Activated CD4-positive, alpha-beta T cell treated with anti-CD3 and anti-CD28 coated beads, Interleukin-2, amount 50 U/mL, for 16 hours (primary cell): Measurements from ENCODE around the gene DYSF.

Source experiments
- DNase-seq: peaks from one replicate; pipeline ENCODE4 v3.0.0-alpha.2; 2020

The DYSF gene

DNA sequence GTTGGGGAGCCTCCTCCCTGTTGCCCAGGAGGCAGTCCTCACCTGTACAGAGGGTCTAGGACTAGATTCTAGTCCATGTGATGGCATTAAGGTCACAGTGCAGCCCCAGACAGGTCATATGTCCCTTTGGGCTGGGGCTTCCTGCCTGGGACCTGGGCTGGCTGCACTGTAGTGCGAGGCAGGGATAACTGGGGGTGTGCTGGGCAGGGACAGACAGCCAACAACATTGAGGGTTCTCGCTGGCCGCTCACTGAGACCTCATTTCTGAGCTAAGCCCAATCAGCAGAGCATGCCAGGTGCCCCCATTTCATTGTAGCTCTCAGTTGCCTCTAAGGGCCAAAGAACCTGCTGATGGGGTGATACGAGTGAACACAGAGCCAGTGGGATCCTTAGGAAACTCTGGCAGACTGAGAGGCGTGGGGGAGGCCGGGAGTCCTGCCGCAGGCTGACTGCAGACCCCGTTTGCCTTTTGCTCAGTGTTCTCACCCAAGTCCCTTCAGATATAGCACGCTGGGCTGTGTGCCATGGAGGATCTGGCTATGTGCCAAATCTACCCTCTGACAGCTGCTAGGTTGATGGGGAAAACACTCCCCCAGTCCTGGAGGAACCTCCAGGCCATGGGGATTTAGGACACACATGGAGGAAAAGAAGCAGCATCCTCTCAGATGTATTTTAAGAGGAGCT, 51.9 kb downstream of the DYSF start:
- no peak for DNase-seq

DNA sequence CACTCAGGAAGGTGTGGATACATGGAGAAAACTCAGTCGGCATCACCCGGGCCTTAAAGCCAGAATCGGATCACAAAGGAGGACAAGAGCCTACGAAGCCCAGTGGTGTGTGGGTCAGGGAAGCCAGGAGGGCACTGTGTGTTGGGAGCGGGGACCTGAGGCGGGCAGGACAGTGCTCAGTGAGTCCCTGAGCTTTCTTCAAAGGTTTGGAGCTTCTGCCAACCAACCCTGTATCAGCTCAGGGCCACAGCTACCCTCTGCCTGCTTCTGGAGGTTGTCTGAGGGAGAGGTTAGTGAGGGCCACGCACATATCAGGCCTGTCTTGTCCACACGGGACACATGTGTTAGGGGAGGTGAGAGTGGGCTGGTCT, 52.4 kb downstream of the DYSF start:
- DNase-seq = no peak

GRCh38 chr2:71506222-71507153, 53.1 kb downstream of the DYSF start:
- DNase-seq = no peak

DNA sequence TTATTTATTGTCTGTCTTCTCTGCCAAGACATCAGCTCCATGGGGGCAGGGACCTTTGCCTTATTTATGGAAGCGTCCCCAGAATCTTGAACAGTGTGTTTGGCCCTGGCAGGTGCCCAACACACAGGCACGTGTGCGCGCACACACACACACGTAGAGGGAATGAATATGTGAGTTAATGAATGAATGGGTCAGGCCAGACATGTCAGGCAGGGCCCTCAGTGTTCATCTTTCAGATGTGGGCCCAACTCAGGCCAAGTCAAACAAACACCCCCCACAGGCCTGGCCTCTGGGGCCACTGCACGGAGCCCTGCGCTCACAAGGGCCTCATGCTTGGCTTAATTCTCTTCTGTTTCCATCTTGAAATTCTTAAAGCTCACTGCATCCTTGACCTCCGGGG, 54.1 kb downstream of the DYSF start:
- DNase-seq = no peak

DNA sequence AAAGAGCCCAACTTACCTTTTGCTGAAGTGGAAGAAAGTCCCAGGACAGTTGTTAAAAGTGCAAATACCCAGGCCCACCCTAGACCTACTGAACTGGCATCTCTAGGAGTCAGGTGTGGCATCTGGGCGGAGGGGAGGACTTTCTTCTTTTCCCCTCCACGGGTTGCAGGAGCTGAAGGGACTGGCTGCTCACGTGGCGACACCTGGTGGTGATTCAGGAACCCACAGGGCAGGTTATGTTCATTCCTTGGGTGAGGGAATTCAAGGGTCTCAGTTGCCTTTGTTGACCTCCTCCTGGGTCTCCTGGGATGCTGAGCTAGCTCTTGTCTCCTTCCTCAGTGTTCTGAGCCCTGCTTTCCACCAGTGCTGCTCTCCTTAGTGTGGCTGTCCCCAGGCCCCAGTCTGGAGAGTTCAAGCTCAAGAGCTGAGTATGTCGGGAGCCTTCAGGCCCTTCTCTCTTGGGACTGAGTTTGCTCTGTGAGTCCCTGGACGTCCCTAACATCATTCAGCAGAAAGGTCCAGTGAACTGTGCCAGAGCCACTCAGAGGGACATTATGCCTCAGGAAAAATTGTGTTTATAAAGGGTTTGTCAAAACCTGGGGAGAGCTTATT, 56.9 kb downstream of the DYSF start:
- peak; percentile 65 for DNase-seq

- no peak for DNase-seq
Measured at GRCh38 chr2:71510938-71511337, 57.6 kb downstream of the DYSF start.

DNA sequence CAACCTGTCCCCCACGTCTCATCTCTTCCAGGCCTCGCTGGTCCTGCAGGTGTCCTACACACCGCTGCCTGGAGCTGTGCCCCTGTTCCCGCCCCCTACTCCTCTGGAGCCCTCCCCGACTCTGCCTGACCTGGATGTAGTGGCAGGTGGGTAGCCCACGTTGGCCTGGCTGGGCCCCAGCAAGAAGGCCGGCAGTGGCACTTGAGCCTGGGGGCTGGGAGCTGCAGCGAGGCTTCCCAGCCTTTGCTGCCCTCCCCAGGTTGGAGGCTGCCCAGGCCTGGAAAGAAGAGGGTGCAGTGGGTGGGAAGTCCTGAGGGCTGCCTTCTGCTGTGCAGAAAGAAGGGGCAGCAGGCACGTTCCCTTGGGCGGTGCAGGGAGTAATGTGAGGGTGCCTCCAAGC, 58.4 kb downstream of the DYSF start:
- no peak for DNase-seq

- no peak for DNase-seq
Measured at GRCh38 chr2:71512386-71512785, 59.0 kb downstream of the DYSF start.

- no peak for DNase-seq
Measured at GRCh38 chr2:71513096-71513495, 59.7 kb downstream of the DYSF start.

DNA sequence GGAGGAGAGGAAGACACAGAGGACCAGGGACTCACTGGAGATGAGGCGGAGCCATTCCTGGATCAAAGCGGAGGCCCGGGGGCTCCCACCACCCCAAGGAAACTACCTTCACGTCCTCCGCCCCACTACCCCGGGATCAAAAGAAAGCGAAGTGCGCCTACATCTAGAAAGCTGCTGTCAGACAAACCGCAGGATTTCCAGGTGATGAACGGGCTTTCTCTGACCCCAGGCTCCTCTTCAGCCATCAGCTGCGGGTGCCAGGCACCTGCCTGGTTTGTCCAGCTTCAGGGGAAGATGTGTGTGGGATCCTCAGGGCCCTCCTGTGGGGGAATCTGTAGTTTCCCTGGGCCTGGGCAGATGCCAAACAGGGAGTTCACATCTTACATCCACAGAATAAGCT, 60.4 kb downstream of the DYSF start:
- no peak for DNase-seq

GRCh38 chr2:71516253-71516888, 63.0 kb downstream of the DYSF start:
- no peak for DNase-seq

DNA sequence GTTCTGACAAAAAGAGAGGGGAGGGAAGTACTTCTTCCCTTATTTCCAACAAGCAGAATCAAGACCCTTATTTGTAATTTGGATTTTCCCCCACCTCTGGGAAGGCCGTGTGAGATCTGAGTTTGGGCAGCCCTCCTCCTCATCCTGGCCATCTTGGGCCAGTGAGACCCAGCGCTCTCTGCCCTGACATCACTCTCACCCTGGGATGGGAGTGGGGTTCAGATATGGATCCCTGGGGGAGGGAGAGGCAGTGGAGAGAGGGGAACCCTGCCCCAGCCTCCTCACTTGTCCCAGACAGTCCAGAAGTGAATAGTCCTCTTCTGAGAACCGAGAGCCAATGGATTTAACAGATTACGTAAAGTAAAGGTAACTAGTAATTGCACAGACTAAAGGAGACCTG, 64.5 kb downstream of the DYSF start:
- DNase-seq = no peak

- no peak for DNase-seq
Measured at GRCh38 chr2:71521436-71521950, 68.1 kb downstream of the DYSF start.

- DNase-seq = no peak
Measured at GRCh38 chr2:71524476-71524875, 71.1 kb downstream of the DYSF start.

DNA sequence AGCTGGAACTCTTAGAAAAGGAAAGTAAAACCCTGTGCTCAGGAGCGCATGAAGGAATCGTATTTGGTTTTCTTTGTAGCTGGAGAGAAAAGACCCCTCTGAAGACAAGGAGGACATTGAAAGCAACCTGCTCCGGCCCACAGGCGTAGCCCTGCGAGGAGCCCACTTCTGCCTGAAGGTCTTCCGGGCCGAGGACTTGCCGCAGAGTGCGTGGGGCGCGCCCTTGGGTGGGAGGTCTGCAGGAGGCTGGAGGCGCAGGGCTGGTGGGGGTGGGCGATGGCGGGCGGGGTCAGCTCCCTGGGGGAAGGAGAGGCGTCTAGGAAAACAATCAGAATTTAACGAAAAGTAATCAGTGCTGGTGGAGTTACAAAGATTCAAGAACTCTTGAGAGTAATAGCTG, 72.8 kb downstream of the DYSF start:
- no peak for DNase-seq

DNA sequence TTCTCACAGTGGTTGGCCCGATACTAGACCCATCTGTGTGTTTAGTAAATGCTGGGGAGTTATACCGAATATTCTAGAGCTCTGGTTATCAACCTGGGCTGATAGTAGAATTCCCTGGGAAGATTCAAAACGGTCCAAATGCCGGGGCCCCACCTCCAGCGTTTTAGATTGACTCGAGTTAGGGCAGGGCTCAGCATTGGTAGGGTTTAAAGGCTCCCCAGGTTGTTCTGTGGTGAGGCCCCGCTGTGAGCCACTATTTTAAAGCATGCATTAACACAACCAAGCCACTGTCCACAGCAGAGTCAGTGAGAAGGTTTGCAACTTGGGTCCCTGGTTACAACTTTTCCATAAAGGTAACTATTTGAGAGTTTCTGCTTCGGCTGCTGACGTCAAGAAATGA, 73.6 kb downstream of the DYSF start:
- no peak for DNase-seq

- no peak for DNase-seq
Measured at GRCh38 chr2:71528131-71528591, 74.8 kb downstream of the DYSF start.

GRCh38 chr2:71528749-71529148, 75.4 kb downstream of the DYSF start:
- no peak for DNase-seq

DNA sequence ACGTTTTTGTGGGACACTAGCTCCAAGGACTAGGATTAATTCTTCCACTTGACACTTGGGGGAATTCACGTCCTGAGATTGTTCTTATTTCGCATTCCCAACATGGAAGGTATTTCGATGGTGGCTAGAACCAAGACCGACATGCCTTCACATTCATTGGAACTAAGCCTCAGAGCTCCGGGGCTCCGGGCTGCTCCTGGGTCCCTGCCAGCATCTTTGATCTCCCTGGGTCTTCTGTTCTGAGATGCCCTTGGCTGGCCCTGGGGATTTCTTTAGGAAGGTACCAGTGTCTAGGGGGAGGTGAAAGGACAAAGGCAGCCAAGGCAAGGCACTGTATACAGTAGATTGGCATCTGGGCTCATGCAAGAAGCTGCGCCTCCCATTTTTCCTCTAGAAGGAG, 76.8 kb downstream of the DYSF start:
- DNase-seq = no peak

- peak; percentile 32 for DNase-seq
Measured at GRCh38 chr2:71530641-71531332, 77.4 kb downstream of the DYSF start.

GRCh38 chr2:71531522-71532047, 78.2 kb downstream of the DYSF start:
- DNase-seq = peak; percentile 12

DNA sequence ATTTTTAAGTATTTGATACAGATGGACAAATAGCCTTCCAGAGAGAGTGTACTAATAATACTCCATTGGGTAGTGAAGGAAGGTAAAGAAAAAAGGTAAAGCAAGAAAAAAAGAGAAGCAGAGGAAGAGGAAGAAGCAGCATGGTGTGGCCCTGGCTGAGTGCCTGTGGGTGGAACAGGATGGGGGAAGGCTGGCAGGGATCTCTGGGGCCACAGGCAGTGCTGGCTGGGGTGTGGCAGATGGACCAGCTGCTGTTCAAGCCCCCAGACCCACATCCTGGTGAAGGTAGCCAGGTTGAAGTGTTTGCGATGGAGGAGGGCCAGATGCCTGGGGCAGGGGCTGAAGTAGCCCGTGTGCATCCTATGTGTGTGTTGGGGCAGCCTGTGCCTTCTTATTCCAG, 79.0 kb downstream of the DYSF start:
- DNase-seq = no peak
